Mesenteric fat pad (tissue), 1 donor: ENCODE data around the gene MEGF8. TPM values are rescaled to one million over a fixed set of nuclear protein-coding genes. Genes with fewer than 3 reads are reported as not detected.

ENCODE experiments used
- DNase-seq: peaks from one replicate; pipeline ENCODE4 v3.0.0-alpha.2; 2020; ENCODE audit warnings: low spot score
- total RNA-seq: library from RNA; stranded (reverse); fragmentation: NEBNext Ultra II Directional; extraction: Animal tissue kit (Norgen Biotek cat#: 25700); gene quantifications from one replicate; pipeline ENCODE4 v1.2.1, GENCODE V29; 2021
- donor health status: DM: yes; HTN: yes; CAD: no.

MEGF8 gene
- total RNA-seq, 1 donor from 2014 or later = 25.8 TPM

DNA sequence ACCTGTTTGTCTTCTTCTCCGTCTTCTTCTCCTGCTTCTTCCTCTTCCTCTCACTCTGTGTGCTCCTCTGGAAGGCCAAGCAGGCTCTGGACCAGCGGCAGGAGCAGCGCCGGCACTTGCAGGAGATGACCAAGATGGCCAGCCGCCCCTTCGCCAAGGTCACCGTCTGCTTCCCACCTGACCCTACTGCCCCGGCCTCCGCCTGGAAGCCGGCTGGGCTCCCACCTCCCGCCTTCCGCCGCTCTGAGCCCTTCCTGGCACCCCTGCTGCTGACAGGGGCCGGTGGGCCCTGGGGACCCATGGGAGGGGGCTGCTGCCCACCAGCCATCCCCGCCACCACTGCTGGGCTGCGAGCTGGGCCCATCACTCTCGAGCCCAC is 50.7 kb downstream of the MEGF8 start:
- no peak for DNase-seq

DNA sequence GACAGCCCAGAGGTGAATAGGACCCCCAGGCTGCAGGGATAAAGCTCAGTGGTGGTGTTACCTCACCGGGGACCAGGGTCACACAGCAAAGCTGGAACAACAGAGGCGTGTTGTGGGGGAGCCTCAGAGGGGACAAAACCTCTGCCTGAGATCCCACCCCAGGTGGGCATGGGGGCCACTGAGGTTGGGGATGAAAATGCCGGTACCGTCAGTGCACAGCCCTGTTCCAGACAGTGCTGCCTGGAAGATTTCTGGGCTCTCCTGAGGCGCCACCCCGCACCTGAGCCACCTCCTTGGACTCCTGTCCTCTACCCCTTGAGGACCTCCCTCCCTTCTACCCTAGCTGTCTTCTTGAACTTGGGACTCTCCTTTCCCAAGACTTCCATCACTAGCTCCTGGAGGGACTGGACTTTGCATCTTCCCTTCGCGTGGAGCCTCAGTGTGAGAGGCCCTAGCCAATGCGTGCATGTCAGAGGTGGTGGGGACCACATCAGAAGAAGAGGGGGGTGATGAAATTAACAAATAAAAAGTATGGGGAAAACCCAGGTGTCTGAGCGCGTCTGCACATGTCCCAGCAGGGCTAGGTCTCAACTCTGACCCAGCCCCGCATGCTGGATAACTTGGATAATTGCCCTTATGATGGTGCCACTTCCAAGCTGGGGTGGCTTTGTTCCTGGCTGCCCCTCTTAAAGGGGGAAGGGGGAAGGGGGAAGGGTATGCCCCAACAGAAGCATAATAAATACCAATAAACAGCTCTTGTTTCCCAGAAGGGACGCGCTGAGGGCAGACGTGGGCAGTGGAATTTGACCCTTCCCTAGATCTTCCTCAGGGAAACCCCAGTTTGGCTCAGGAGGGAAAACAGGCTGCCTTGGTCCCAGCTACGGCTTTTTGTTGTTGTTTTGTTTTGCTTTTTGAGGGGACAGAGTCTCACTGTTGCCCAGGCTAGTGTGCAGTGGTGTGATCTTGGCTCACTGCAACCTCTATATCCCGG is 53.1 kb downstream of the MEGF8 start:
- no peak for DNase-seq

DNA sequence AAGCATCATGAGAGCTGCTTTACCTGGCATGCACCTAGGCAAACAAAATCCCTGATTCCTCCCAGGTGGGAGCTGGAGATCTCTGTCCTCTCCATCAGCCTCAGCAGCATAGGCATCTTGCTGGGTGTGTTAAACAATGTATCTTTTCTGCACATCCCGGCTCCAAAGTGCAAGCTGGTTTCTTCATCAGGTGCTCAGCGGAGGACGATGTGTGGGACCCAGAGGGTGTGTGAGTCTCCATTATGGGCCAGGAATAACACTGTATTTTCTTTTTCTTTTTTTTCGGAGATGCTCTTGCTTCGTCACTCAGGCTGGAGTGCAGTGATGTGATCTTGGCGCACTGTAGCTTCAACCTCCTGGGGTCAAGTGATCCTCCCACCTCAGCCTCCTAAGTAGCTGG is 54.7 kb downstream of the MEGF8 start:
- no peak for DNase-seq

DNA sequence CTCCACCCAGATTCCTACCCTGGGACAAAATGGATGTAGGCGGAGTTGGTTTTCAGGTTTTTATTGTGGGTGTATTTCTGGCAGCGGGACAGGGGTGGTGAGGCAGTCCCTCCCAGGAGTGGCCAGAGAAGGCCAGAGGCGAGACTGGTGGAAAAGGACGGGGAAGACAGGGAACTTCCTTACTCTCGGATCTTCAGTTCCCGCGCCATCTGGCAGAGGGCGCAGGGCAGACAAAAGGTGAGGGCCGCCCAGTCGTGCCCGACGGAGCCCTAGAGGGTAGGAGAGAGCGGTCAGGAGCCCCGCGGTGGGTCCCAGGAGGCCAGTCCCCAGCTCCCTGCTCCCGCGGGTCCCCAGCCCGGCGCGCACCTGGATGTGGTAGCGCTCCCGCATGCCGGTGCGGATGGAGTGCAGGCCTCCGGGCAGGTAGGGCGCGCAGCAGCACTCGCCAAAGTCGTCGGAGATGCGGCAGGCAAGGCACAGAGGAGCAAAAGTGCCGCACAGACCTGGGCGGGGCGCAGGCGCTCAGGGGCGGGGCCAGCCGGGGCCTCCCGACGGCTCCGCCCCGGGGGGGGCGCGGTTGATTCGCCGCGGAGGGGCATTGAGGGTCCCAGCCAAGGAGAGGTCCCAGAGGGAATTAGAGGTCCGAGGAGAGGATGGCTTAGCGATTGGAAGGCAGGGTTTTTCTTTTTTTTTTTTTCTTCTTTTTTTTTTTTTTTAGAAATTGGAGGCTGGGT is 61.7 kb downstream of the MEGF8 start:
- DNase-seq = no peak

DNA sequence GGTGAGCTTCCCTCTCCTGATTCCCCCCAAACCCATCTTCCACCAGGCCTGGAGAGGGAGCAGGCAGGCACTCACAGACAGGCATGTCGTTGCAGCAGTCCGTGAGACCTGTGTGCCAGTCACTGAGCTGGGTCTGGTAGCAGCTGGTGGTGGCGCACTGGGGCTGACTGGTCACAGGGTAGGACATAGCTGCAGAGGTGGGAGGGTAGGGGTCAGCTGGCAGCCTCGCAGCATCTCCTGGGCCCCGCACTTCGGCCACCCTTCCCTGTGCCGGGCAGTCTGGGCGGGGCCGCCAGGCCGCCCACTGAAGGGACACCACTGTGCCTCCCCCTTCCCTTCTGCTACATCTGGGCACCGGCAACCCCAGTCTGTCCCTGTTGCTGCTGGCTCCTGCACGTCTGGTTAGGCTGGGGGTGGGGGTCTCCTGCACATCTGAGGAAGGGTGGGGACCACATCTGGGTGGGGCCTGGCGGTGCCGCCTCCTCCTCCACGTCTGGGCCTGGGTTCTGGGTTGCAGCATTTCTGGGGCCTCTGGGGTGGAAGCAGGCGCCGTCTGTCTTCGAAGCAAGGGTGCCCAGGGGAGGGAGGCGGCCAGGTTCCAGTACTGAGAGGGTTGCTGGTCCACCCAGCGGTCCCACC is 63.5 kb downstream of the MEGF8 start:
- DNase-seq = no peak

DNA sequence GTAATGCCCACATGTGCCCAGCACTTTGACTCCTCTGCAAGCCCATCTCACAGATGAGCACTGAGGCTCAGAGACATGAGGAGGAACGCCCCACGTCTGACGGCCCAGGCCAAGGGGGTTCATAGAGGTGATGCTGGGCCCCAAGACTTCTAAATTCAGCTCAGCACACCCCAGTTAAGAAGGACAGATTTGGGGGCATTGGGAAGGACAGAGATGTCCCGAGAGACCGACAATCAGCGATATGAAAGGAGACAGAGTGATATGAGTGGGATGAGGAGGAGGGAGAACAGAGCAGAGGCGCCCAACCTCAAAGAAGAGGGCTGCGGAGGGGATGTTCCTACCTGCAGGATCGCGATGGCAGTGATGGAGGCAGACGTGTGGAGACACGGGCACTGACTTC is 64.5 kb downstream of the MEGF8 start, which contains the start of gene CNFN:
CNFN (minus strand) TSS at position 399 of the 400 bp plus-strand sequence. CDS start 1,260 bp downstream, outside the sequence.
- no peak for DNase-seq

DNA sequence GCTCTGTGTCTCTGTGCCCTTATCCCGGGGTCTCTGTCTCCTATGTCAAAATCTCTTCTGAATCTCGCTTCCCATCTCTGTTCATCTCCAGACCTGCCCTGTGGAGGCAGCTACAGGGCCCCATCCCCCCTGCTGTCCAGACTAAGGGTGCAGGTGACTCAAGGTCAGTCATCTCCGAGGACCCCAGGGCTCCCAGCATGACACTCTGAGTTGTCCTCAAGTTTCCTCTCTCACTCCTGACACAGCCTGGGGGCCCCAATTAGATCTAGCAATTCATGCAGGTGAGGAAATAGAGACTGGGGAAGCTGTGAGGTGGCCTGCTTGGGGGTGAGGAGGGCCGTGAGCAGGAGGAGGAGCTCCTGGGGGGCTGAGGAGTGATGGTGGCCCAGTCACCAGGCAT is 66.7 kb downstream of the MEGF8 start:
- no peak for DNase-seq

DNA sequence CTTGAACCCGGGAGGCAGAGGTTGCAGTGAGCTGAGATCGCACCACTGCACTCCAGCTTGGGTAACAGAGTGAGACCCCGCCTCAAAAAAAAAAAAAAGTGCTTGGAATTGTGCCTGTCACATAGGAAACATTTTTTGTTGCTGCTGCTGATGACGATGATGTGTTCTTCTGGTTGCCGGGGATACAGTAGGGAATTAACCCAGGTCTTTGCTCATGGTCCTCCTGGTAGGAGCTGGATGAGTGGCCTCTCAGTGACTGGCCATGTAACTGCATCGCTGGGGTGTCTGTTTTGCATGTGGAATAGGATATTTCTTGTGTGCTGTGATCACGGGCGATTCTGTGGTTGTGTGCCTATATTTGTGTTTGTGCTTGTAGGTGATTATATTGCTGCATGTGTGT is 69.3 kb downstream of the MEGF8 start:
- DNase-seq = no peak

DNA sequence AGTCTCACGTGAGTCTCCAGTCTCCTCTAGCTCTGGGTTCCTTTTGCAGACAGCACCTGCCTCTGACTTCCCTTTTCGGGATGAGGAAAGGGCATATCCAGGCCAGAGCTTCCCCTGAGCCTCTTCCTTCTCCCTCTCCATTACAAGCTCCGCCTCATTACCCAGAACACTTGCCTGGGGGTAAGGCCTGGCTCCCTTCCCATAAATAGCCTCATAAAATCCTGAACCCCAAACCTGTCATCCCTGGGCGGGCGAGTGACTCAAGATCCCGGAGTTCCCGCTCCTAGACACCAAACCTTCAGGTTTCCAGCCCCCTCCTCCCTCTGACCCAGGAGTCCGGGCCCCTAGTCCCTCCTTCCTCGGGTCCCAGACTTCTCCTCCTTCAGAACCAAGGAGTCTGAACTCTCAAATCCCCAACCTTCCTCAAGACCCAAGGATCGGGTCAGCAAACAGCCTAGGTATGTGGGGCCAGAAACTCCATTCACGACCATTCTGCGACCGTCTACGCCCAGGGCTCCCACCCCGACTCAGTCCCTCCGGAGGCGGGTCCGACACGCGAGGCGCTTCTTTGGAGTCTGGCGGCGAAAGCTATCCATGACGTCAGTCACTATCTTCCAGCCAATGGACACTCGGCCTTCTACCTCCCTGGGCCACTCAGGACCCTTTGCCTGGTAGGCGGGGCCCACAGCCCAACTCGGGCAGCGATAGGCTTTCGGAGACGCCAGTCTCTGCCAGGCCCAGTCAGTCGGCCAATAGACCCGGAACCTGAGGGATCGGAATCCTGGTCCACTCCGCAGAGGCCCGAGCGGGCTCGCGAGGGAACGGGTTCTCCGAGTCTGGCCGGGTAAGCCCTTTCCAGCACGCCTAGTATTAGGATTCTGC is 71.2 kb downstream of the MEGF8 start:
- peak; percentile 99 for DNase-seq

DNA sequence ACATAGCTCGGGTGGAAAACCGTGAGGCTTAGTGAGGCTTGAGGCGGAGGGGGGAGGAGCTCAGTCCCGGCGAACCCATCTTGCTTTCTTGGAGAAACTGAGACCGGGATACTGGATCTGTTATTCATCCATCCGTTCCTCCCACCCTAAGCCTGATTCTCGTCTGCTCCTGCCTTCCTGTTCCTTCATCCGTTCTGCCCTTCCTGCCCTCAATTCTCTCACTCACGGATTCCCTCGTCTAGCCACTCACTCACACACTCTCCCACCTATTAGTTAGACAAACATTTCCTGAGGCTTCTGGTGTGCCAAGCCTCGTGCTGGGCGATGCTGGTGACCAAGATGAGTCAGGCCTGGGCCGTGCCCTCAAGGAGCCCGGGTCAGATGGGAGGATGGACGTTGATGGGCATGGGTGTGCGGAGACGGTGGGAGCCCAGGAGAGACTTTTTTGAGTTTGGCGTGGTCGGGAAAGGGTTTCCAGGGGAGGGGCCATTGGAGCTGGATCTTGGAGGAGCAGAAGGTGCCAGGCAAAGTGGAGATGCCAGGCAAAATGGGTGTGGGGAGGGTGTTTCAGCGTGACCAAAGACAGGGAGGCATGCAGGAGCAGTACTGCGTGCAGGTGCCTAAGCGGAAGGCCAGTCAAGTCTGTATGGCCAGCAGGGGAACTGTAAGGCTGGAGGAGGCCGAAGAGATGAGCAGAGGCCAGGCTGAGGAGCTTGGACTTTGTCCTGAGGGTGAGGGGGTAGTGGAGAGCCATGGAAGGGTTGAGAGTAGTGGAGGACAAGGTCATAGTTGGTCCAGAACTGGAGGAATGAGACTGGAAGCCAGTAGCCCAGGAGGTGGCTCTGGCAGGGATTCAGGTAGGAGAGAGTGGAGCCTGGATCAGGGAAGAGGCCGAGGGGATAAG is 72.1 kb downstream of the MEGF8 start:
- no peak for DNase-seq

DNA sequence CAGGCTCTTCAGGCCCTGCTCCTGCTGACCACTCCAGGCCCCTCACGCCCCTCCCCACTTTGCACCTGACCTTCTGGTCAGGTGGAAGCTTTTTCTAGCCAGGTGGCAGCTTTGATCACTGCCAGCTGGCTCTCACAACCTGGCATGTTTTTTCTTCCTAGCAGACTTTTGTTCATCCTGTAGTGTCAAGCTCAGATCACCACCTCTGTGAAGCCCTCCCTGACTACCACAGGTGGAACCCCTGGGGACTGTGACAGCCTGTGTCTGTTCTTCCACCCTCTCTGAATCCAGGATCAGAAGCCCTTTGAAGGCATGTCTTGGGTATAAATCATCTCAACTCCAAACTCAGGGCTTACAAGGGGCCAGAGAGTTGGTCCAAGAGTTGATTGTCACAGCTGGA is 75.0 kb downstream of the MEGF8 start:
- no peak for DNase-seq

DNA sequence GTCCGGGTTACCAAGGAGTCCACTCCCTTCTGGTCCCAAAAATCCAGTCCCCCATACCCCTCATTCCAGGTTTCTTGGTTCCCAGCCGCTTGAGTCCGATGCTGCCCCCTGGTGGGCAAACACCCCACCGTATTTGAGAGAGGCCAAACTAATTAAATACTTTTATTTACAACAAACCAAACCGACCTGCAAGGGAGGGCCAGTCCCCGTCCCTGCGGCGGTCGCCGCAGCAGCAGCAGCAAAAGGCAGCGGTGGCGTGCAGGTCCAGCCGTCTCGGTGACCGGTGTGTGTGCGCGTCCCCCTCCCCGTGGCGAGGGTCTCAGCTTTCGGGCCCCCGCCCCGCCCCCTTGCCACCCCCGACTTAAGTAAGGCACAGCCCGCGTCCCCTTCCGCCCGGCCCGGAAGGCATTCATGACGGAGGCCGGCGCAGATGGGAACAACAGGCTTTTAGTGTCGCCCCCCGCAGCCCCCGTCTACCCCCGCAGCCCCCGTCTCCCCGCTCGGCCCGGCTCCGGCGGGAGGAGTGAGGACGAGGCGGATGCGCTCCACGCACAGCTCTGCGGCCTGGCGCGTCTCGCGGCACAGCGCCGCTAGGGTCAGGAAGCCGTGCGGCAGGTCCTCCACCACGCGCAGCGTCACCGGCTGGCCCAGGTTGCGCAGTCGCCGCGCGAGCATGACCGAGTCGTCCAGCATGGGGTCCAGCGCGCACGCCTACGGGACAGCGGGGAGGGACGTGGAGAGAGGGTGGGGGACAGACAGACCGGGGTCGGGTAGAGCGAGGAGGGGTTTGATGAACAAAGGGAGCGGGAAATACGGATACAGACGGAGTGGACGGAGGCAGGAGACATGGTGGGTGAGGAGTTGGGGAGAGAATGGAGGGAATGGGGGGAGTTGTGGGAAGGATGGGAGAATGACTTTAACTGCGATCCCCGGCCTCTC is 76.2 kb downstream of the MEGF8 start:
- peak; percentile 92 for DNase-seq

DNA sequence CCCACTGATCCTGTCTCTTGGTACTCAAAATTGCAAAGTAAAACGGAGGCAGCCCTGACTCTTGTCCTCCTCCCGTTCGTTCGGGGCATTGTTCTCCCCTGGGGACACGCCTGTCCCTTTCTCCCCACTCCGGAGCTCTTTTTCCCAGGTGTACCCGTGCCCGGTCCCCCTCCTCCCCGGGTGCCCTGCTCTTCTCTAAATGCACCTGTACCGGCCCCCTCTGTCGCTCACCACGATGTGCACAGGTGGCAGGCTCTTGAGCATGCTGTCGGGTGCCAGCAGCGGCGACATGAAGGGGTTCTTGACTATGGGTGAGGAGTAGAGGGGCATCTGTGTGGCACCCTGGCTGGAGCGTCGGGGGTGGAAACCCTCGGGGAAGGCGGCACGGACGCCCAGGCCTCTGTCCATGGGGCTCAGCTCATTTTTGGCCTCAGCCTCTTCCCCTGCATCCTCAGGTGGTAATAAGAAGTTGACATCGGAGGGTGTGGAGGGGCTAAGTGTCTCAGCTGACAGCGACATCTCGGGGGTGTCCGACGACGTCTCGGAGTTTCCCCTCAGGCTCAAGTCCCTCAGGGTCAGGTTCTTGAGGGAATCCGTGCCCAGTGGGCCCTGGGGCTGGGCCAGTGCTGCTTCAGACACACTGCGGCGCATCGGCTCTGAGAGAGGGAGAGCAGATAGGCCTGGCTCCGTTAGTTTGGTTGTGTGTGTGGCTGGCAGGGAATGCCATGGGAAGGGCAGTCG is 77.1 kb downstream of the MEGF8 start:
- DNase-seq = no peak

DNA sequence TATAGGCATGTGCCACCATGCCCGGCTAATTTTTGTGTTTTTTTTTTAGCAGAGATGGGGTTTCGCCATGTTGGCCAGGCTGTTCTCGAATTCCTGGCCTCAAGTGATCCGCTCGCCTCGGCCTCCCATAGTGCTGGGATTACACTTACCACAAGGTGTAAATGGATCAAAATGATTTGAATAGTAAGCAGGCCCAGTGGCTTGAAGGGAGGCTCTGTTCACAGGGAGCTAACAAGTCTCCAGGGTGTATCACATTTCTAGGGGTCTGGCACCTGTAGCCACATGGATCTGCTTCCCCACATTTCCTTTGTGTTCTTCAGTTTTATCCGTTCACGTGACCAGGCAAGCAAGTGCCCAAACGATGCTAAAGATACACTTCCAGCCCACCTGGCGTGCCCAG is 78.2 kb downstream of the MEGF8 start:
- no peak for DNase-seq

DNA sequence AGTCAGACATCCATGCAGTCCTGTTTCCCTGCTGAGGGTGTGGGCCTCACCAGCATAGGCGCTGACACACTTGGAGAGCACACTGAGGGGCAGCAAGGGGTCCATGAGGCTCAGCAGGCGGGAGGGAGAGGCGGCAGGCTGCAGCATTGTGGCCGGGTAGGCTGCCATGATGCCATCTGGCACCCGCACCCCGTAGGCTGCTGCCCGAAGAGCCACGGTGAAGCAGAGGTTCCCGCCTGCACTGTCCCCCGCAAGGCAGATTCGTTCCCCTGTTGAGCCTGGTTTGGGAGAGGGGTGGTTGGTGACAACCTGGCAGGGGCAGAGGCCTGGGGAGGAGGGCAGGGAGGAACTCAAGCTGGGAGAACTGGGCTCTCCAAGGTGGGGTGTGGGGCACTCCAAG is 80.7 kb downstream of the MEGF8 start:
- DNase-seq = no peak

DNA sequence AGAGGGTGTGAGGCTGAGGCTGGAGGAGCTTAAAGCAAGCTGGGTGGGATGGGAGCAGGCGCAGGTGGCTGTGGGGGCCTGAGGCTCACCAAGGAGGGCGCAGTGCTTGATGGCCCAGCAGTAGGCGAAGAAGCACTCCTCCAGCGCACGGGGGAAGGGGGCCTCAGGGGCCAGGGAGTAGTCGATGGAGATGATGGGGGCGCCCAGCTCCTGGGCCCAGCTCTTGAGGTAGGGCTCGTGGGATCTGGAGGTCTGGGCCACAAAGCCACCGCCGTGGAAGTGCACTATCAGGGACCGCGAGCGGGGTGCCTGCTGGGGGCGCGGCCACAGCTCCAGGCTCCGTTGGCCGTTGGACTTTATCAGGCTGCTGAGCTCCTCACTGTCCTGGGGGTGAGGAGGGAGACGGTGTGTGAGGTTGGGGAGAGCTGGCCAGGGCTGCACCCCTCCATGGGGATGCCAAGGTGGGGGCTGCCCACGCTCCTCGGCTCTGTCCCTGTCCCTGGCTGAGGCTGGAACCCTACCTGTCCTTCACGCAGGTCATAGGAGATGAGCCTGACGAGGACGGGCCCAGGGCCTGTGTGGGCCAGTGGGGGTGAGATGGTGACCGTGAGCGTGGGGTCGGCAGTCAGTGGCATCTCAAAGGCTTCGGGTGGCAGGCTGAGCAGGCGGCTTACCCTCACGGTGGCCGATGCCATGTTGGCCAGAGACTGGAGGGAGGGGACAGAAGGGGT is 81.8 kb downstream of the MEGF8 start:
- no peak for DNase-seq

DNA sequence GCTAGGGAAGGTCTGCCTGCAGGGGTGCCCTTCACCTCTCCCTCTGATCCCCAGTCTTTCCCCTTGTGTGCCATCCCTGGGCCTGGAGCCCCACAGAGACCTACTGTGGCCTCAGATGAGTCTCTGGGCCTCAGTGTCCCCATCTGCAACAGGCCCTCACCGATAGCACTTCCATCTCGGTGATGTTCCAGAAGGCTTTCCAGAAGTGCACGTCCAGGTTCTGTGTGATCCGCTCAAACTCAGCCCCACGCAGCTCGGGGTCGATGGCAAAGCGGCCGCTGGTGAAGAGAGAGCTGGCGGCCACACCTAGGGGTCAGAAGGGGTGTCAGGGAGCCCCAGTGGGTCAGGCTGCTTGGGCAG is 82.4 kb downstream of the MEGF8 start:
- no peak for DNase-seq
